ENCODE measurements around the gene PFKP. TPM values are rescaled to one million over a fixed set of nuclear protein-coding genes. Genes with fewer than 3 reads are reported as not detected.

PFKP gene
- total RNA-seq, 1 donor from 2014 or later = 52.3 TPM

DNA sequence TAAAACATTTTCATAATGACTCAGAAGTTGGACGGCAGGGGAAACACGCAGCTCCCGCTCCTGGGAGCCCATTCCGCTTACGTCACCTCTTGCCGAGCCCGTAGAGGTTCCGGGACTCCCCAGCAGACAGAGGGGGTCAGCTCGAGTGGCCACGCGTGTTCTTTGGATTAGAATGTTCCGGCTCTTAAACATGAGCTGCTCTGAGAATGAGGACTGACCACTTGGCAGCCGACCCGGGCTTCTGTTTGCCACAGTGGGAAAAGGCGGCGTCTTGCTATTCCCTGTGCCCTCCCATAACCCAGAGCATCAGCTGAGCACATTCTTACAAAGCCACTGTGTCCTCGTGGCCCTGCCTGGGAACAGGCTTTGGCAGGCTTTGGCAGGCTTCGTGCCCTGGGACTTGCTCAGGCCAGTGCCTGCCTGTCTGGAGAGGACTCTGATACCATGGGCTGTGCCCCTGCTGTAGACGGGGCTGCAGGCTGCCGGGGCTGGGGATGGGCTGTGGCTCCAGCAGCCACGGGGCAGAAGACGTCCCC lies 40.1 kb downstream of the PFKP start:
- Mint-ChIP-seq H3K27ac (ENCODE audit: unreplicated experiment) (no peak overlapping the region), H3K36me3 (ENCODE audit: low read depth, unreplicated experiment) (peaks cover 35% of the 10 kb centered on the region), H3K9me3 (ENCODE audit: unreplicated experiment) (no peaks in the 10 kb centered on the region), H3K27me3 (ENCODE audit: unreplicated experiment) (peaks cover 5% of the 10 kb centered on the region), H3K4me3 (ENCODE audit: unreplicated experiment) (no peak overlapping the region), H3K4me1 (ENCODE audit: unreplicated experiment) (peaks cover 5% of the 10 kb centered on the region)
- DNase-seq (ENCODE audit: low spot score) = no peak
- TF ChIP-seq, protein P1, sequence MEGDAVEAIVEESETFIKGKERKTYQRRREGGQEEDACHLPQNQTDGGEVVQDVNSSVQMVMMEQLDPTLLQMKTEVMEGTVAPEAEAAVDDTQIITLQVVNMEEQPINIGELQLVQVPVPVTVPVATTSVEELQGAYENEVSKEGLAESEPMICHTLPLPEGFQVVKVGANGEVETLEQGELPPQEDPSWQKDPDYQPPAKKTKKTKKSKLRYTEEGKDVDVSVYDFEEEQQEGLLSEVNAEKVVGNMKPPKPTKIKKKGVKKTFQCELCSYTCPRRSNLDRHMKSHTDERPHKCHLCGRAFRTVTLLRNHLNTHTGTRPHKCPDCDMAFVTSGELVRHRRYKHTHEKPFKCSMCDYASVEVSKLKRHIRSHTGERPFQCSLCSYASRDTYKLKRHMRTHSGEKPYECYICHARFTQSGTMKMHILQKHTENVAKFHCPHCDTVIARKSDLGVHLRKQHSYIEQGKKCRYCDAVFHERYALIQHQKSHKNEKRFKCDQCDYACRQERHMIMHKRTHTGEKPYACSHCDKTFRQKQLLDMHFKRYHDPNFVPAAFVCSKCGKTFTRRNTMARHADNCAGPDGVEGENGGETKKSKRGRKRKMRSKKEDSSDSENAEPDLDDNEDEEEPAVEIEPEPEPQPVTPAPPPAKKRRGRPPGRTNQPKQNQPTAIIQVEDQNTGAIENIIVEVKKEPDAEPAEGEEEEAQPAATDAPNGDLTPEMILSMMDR (IDR thresholded peaks at IDR 0.05; ENCODE audit: unreplicated experiment) = no peak

DNA sequence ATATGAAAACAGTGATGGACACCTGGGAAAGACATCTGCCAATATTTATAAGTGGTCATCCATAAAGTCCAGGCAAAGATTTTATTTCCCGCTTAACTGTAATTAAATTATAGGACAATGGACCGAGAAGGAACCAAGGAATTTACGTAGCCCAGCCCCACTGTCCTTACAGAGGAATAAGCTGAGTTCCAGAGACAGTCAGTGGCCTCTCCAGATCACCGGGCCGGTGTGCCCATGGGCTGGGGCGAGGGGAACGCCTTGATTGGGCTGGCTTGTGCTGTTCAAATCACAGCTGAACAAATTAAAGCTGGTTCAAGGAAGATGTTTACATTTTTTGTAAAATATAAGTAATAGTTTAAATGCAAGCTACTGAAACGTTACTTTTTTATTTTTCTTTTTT lies 40.7 kb downstream of the PFKP start:
- TF ChIP-seq, protein P1 (IDR thresholded peaks at IDR 0.05; ENCODE audit: unreplicated experiment) = no peak
- Mint-ChIP-seq H3K4me3 (ENCODE audit: unreplicated experiment) (no peak overlapping the region), H3K9me3 (ENCODE audit: unreplicated experiment) (no peaks in the 10 kb centered on the region), H3K4me1 (ENCODE audit: unreplicated experiment) (peaks cover 2% of the 10 kb centered on the region), H3K36me3 (ENCODE audit: low read depth, unreplicated experiment) (peaks cover 33% of the 10 kb centered on the region), H3K27me3 (ENCODE audit: unreplicated experiment) (peaks cover 5% of the 10 kb centered on the region), H3K27ac (ENCODE audit: unreplicated experiment) (no peak overlapping the region)
- no peak for DNase-seq (ENCODE audit: low spot score)

DNA sequence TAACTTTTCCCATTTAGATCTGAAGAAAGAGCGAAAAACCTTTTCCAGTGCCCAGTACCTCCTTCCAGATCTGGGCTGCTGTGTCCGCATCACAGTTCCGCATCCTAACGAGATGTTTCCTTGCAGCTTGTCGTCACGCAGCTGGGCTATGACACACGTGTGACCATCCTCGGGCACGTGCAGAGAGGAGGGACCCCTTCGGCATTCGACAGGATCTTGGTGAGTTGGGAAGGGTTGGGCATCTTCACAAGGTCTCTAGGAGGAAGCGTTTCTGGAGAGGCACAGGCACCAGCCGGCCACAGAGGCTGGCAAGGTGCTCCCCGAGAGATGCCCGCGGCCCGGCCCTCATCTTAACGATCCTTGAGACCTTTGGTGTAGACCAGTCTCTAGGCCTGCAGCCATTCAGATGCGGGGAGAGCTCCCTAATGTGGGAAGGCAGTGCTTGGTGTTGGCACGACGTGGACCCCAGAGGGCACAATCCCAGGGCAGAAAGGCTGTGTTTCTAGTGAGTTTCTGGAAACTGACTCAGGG lies 41.3 kb downstream of the PFKP start:
- TF ChIP-seq, protein P1 (IDR thresholded peaks at IDR 0.05; ENCODE audit: unreplicated experiment) = no peak
- no peak overlapping the region for H3K4me3 Mint-ChIP-seq (ENCODE audit: unreplicated experiment)
- peaks cover 35% of the 10 kb centered on the region for H3K36me3 Mint-ChIP-seq (ENCODE audit: low read depth, unreplicated experiment)
- H3K4me1 Mint-ChIP-seq (ENCODE audit: unreplicated experiment) = no peaks in the 10 kb centered on the region
- no peaks in the 10 kb centered on the region for H3K9me3 Mint-ChIP-seq (ENCODE audit: unreplicated experiment)
- H3K27me3 Mint-ChIP-seq (ENCODE audit: unreplicated experiment) = peaks cover 5% of the 10 kb centered on the region
- H3K27ac Mint-ChIP-seq (ENCODE audit: unreplicated experiment) = no peak overlapping the region
- DNase-seq (ENCODE audit: low spot score) = no peak

DNA sequence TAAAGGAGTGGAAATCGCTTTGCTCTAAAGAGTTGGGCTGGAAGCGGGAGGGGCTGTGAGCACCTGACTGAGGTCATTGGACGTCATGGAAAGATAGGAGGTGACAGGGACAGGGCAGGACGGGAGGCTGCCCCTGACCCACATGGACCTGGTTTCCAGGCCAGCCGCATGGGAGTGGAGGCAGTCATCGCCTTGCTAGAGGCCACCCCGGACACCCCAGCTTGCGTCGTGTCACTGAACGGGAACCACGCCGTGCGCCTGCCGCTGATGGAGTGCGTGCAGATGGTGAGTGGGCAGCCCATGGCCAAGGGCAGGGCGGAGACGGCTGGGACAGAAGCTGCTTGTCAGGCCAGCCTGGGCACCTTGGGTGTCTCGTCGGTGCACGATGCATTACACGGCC lies 41.8 kb downstream of the PFKP start:
- peaks cover 6% of the 10 kb centered on the region for H3K27me3 Mint-ChIP-seq (ENCODE audit: unreplicated experiment)
- no peak overlapping the region for H3K27ac Mint-ChIP-seq (ENCODE audit: unreplicated experiment)
- H3K9me3 Mint-ChIP-seq (ENCODE audit: unreplicated experiment) = no peaks in the 10 kb centered on the region
- no peaks in the 10 kb centered on the region for H3K4me1 Mint-ChIP-seq (ENCODE audit: unreplicated experiment)
- DNase-seq (ENCODE audit: low spot score) = no peak
- H3K4me3 Mint-ChIP-seq (ENCODE audit: unreplicated experiment) = no peak overlapping the region
- peaks cover 35% of the 10 kb centered on the region for H3K36me3 Mint-ChIP-seq (ENCODE audit: low read depth, unreplicated experiment)
- TF ChIP-seq, protein P1 (IDR thresholded peaks at IDR 0.05; ENCODE audit: unreplicated experiment) = no peak

DNA sequence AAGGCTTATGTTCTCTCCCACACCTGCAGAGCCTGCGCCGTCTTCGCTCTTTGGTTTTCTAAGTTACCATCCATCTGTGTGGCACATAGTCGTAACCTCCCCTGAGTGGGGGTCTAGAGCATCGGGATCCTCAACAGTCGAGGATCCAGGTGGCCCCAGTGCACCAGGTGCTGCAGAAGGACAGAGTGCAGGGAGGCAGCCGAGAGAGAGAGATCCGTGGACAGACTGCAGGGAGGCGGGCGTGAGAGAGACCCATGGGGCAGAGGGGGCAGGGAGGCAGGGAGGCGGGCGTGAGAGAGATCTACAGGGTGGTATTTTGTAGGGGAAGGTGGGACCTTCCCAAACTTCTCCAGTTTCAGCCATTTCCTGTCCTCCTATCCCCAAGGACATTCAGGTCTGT lies 42.3 kb downstream of the PFKP start:
- Mint-ChIP-seq H3K4me3 (ENCODE audit: unreplicated experiment) (no peak overlapping the region), H3K36me3 (ENCODE audit: low read depth, unreplicated experiment) (peaks cover 32% of the 10 kb centered on the region), H3K27me3 (ENCODE audit: unreplicated experiment) (peaks cover 6% of the 10 kb centered on the region), H3K4me1 (ENCODE audit: unreplicated experiment) (no peaks in the 10 kb centered on the region), H3K27ac (ENCODE audit: unreplicated experiment) (no peak overlapping the region), H3K9me3 (ENCODE audit: unreplicated experiment) (no peaks in the 10 kb centered on the region)
- TF ChIP-seq, protein P1 (IDR thresholded peaks at IDR 0.05; ENCODE audit: unreplicated experiment) = no peak
- DNase-seq (ENCODE audit: low spot score) = no peak

Data from endothelial cell (in vitro differentiated cells).